GM10248 (cell line): ENCODE results near the gene ATP9B.

ENCODE experiments used
- CTCF ChIA-PET: fragments of 300-600 bp; sonication (Branson Sonifier 250); formaldehyde crosslinking; extraction: SDS; loops from one replicate; lab custom pipeline; 2021; ENCODE audit warnings: antibody characterized with exemption; lab: Yijun Ruan, JAX
- POLR2A ChIA-PET: fragments of 350-650 bp; sonication (Branson Sonifier 250); formaldehyde crosslinking; extraction: SDS; loops from one replicate; lab custom pipeline; 2020; ENCODE audit warnings: antibody characterized with exemption; lab: Yijun Ruan, JAX
- DNase-seq: peaks from one replicate; pipeline ENCODE4 v3.0.0; 2012; ENCODE audit errors: extremely low spot score
- CTCF ChIP-seq: IDR thresholded peaks from 2 replicates; pipeline ENCODE4 v1.5.1; 2012; ENCODE audit warnings: mild to moderate bottlenecking, low read depth; ENCODE audit errors: extremely low read depth, missing control alignments, control extremely low read depth

ATP9B gene

GRCh38 chr18:79092874-79093273 lies 23.7 kb downstream of the ATP9B start:
- POLR2A ChIA-PET, result no interaction called here
- DNase-seq, result no peak
- TF ChIP-seq CTCF, result no peak
- CTCF ChIA-PET, result interaction anchor here (1.7 kb wide), 1 partner anchor 8 kb away, joined by 7 read pairs; no protein-coding TSS in a partner anchor

- no peak for DNase-seq
- CTCF ChIA-PET, result interaction anchor here (1.5 to 4.0 kb wide), 2 partner anchors 13 to 24 kb away, joined by 3 to 27 read pairs; no protein-coding TSS in a partner anchor
- no peak for TF ChIP-seq CTCF
- POLR2A ChIA-PET, result no interaction called here
Observed at GRCh38 chr18:79093986-79094385, 24.8 kb downstream of the ATP9B start.

GRCh38 chr18:79095216-79095615 lies 26.0 kb downstream of the ATP9B start:
- POLR2A ChIA-PET, result no interaction called here
- CTCF ChIA-PET, result interaction anchor here (1.5 to 4.0 kb wide), 2 partner anchors 12 to 25 kb away, joined by 3 to 27 read pairs; no protein-coding TSS in a partner anchor
- DNase-seq, result no peak
- no peak for TF ChIP-seq CTCF

GRCh38 chr18:79100944-79101343 lies 31.8 kb downstream of the ATP9B start:
- DNase-seq, result no peak
- no peak for TF ChIP-seq CTCF
- ChIA-PET CTCF (interaction anchor here (1.5 to 1.9 kb wide), 2 partner anchors 9 kb away, joined by 4 to 7 read pairs; no protein-coding TSS in a partner anchor), POLR2A (no interaction called here)

GRCh38 chr18:79102886-79103285 lies 33.7 kb downstream of the ATP9B start:
- DNase-seq, result no peak
- POLR2A ChIA-PET, result no interaction called here
- TF ChIP-seq CTCF, result no peak
- CTCF ChIA-PET, result no interaction called here

- ChIA-PET CTCF (no interaction called here), POLR2A (no interaction called here)
- TF ChIP-seq CTCF, result no peak
- DNase-seq, result no peak
Observed at GRCh38 chr18:79104137-79104536, 34.9 kb downstream of the ATP9B start.

- ChIA-PET POLR2A (no interaction called here), CTCF (interaction anchor here (4.0 kb wide), 1 partner anchor 10 kb away, joined by 27 read pairs; no protein-coding TSS in a partner anchor)
- TF ChIP-seq CTCF, result no peak
- DNase-seq, result no peak
Observed at GRCh38 chr18:79105455-79105854, 36.3 kb downstream of the ATP9B start.
